ENCODE data around the gene TCTN2. TPM values are rescaled to one million over a fixed set of nuclear protein-coding genes. Genes with fewer than 3 reads are reported as not detected.

Gene TCTN2
- total and polyA plus RNA-seq, 2 of the 4 experiments (the other 2 are of a cell fraction), result 8.4 to 13.6 TPM

DNA sequence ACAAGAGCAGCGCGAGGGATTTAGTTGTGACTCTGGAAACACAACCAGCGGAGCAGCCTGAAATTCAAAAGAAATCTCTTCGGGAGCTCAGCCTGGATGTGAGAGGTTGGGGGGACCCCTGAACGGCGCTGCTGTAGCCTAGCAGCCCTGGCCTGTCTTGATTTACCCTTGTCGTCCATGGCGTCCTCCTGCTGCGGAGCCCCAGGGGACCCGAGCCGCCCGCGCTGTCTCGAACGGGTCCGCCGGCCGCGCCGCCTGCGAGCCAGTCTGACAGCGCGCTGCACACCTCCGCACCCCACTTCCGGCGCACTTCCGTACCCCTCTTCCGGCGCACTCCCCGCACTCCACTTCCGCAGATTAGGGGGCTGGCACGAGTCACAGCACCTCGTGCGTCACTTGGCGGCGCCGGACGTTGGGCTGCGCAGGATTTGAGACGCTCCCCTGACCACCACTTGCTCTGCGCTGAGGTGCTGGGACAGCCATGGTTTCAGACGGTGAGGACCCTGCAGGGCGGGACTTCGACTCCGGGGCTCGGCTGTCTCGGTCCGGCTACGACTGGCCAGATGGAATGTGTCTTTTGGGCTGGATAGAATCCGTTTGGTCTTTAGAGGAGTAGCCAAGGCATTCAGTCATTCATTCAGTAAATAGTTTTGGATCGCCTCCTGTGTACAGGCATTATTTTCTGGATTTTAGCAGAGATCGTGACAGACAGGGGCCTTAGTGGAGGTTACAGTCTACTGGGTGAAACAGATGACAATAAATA is 37.4 kb upstream of the TCTN2 start, which contains the start of the genes EIF2B1 and GTF2H3:
EIF2B1 (minus strand) TSS at position 308 of the 763 bp plus-strand sequence; CDS start at position 179, 129 bp downstream.
GTF2H3 (plus strand) TSS at position 451 of the 763 bp plus-strand sequence; CDS start at position 482, 31 bp downstream.
- TSS peak; percentile 89 for BruUV-seq (replicated peaks)
- POLR2A ChIA-PET (ENCODE audit: unreplicated experiment), result no interaction called here
- H4K91ac ChIP-seq (ENCODE audit: insufficient read depth, low read depth, low read length), result peak within 1 kb of the TSS; percentile 67
- peak; percentile 66 for TF ChIP-seq USF2 (IDR thresholded peaks at IDR 0.05; ENCODE audit: low read depth, low read length)
- 0 out of 2 replicates have a peak, but pooled peaks have one; percentile 13 for TF ChIP-seq FOS (IDR thresholded peaks at IDR 0.05; ENCODE audit: low read depth, low read length)
- no peak for TF ChIP-seq CHD1 (IDR thresholded peaks at IDR 0.05; ENCODE audit: low read depth, low read length)
- TF ChIP-seq BHLHE40 (IDR thresholded peaks at IDR 0.05; ENCODE audit: low read depth, low read length), result peak; percentile 87
- no peak for TF ChIP-seq RCOR1 (IDR thresholded peaks at IDR 0.05; ENCODE audit: insufficient replicate concordance, low read length)
- no peak for TF ChIP-seq CEBPB (IDR thresholded peaks at IDR 0.05; ENCODE audit: low read depth, low read length)
- TF ChIP-seq RAD21 (IDR thresholded peaks at IDR 0.05; ENCODE audit: low read length), result no peak
- TF ChIP-seq MAFK (IDR thresholded peaks at IDR 0.05; ENCODE audit: low read depth, low read length), result no peak
- peak; percentile 95 for TF ChIP-seq POLR2A (IDR thresholded peaks at IDR 0.05; ENCODE audit: low read depth, low read length)
- TF ChIP-seq MXI1 (IDR thresholded peaks at IDR 0.05; ENCODE audit: borderline replicate concordance, low read depth, low read length), result peak; percentile 99
- TF ChIP-seq, protein P1, sequence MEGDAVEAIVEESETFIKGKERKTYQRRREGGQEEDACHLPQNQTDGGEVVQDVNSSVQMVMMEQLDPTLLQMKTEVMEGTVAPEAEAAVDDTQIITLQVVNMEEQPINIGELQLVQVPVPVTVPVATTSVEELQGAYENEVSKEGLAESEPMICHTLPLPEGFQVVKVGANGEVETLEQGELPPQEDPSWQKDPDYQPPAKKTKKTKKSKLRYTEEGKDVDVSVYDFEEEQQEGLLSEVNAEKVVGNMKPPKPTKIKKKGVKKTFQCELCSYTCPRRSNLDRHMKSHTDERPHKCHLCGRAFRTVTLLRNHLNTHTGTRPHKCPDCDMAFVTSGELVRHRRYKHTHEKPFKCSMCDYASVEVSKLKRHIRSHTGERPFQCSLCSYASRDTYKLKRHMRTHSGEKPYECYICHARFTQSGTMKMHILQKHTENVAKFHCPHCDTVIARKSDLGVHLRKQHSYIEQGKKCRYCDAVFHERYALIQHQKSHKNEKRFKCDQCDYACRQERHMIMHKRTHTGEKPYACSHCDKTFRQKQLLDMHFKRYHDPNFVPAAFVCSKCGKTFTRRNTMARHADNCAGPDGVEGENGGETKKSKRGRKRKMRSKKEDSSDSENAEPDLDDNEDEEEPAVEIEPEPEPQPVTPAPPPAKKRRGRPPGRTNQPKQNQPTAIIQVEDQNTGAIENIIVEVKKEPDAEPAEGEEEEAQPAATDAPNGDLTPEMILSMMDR (conservative IDR thresholded peaks at IDR 0.05; ENCODE audit: low read depth, low read length), result no peak
- no peak for TF ChIP-seq SMC3 (IDR thresholded peaks at IDR 0.05; ENCODE audit: low read depth, low read length)
- peak; percentile 95 for TF ChIP-seq MAZ (IDR thresholded peaks at IDR 0.05; ENCODE audit: borderline replicate concordance, low read depth, low read length)
- TF ChIP-seq, protein P2, sequence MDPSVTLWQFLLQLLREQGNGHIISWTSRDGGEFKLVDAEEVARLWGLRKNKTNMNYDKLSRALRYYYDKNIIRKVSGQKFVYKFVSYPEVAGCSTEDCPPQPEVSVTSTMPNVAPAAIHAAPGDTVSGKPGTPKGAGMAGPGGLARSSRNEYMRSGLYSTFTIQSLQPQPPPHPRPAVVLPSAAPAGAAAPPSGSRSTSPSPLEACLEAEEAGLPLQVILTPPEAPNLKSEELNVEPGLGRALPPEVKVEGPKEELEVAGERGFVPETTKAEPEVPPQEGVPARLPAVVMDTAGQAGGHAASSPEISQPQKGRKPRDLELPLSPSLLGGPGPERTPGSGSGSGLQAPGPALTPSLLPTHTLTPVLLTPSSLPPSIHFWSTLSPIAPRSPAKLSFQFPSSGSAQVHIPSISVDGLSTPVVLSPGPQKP (IDR thresholded peaks at IDR 0.05; ENCODE audit: borderline replicate concordance, low read depth, low read length), result peak; percentile 67; the same call in 1 of the 2 replicates

More for the DNA sequence above, 37.4 kb upstream of the TCTN2 start, which contains the start of the genes EIF2B1 and GTF2H3:
- CTCF ChIA-PET, result no interaction called here
- H4K8ac ChIP-seq (ENCODE audit: low read depth in 2 of 2, low read length in 2 of 2), result peak within 1 kb of the TSS; percentile 81 to 98
- peak within 1 kb of the TSS; percentile 57; the same call in 1 of the 2 replicates for H2AK5ac ChIP-seq (ENCODE audit: low read depth, low read length)
- ATAC-seq (ENCODE audit: low read depth) (peak; percentile 99), DNase-seq (peak; percentile 96)
- peak within 1 kb of the TSS; percentile 65 for H3K27ac ChIP-seq (ENCODE audit: insufficient read depth, low read length)
- in situ Hi-C loops (cut with MboI; ENCODE audit: low sequenced_read_pairs) (no loop called here), intact Hi-C loops (cut with micrococcal nuclease) (no loop called here), dilution Hi-C loops (cut with HindIII; ENCODE audit: low sequenced_read_pairs, unreplicated experiment) (no loop called here)
- no peak within 1 kb of the TSS for H2BK20ac ChIP-seq (ENCODE audit: low read depth, low read length)
- H2BK5ac ChIP-seq (ENCODE audit: low read depth, low read length, poor library complexity, severe bottlenecking), result peak within 1 kb of the TSS; percentile 52
- peak within 1 kb of the TSS; percentile 71 for H4K5ac ChIP-seq (ENCODE audit: low read depth, low read length)
- peaks cover 17% of the 10 kb centered on the region for H3K36me3 ChIP-seq (ENCODE audit: control insufficient read depth, insufficient read depth, low read length)
- H3K23ac ChIP-seq (ENCODE audit: low read depth, low read length), result peak within 1 kb of the TSS; percentile 85; the same call in 1 of the 2 replicates
- H2AK9ac ChIP-seq (replicated peaks; ENCODE audit: low read depth, low read length, poor library complexity), result peak within 1 kb of the TSS; percentile 86
- peaks cover 4% of the 10 kb centered on the region for H3K4me1 ChIP-seq (ENCODE audit: control insufficient read depth, insufficient read depth, low read length)
- peak within 1 kb of the TSS; percentile 90 for H2AFZ ChIP-seq (replicated peaks; ENCODE audit: low read length, poor library complexity)
- H3K18ac ChIP-seq (ENCODE audit: low read depth, low read length), result no peak within 1 kb of the TSS
- H3K9ac ChIP-seq (ENCODE audit: low read depth, low read length), result peak within 1 kb of the TSS; percentile 88
- no peaks in the 10 kb centered on the region for H3K27me3 ChIP-seq (ENCODE audit: control insufficient read depth, insufficient read depth, low read length)
- peak within 1 kb of the TSS; percentile 86 for H3K4me2 ChIP-seq (ENCODE audit: low read depth, low read length)
- 0 out of 2 replicates have a peak, but pooled peaks cover 3% of the 10 kb centered on the region for H3K9me1 ChIP-seq (ENCODE audit: insufficient read depth, low read length)
- H3K79me1 ChIP-seq (ENCODE audit: low read depth in 1 of 2, low read length in 2 of 2), result peaks cover 28 to 47% of the 10 kb centered on the region in 2 experiments
- no peaks in the 10 kb centered on the region for H3K9me3 ChIP-seq (ENCODE audit: control insufficient read depth, insufficient read depth, low read length)
- H4K20me1 ChIP-seq (ENCODE audit: insufficient read depth, low read length), result no peaks in the 10 kb centered on the region
- H3K14ac ChIP-seq (replicated peaks; ENCODE audit: low read depth, low read length), result peak within 1 kb of the TSS; percentile 95
- no peak within 1 kb of the TSS for H2BK15ac ChIP-seq (ENCODE audit: low read depth, low read length)
- H3K56ac ChIP-seq (ENCODE audit: extremely low read depth, insufficient read depth, low read length), result peak within 1 kb of the TSS; percentile 82
- H3K4ac ChIP-seq (ENCODE audit: low read depth, low read length), result peak within 1 kb of the TSS; percentile 89
- 0% methylated on average over 30 of the region's 52 CpGs; no CpG with 5 or more reads in 1 of the 2 experiments for WGBS, 2 experiments (ENCODE audit: extremely low coverage in 2 of 2, insufficient read length in 1 of 2)
- H3K4me3 ChIP-seq (ENCODE audit: insufficient read depth, low read depth, low read length), result peak within 1 kb of the TSS; percentile 77
- peak within 1 kb of the TSS; percentile 17; the same call in 1 of the 2 replicates for H2BK120ac ChIP-seq (ENCODE audit: low read depth, low read length)

All from IMR-90 (cell line).